Peyer's patch (tissue), 4 donors: Measurements from ENCODE around the gene TIAM1. TPM values are rescaled to one million over a fixed set of nuclear protein-coding genes. Genes with fewer than 3 reads are reported as not detected.

Experiments used
- DNase-seq, 3 donors: peaks; one replicate each; pipeline ENCODE4 v3.0.0-alpha.2; 2017 to 2019
- H3K27ac ChIP-seq, 4 donors: fragments of 200-600 bp; sonication (generic); one replicate each; pipeline ENCODE4 v1.5.1; 2016 to 2019
- H3K27me3 ChIP-seq, 2 donors: fragments of 200-600 bp; sonication (generic); one replicate each; pipeline ENCODE4 v1.5.1; 2019
- H3K36me3 ChIP-seq, 3 donors: fragments of 200-600 bp; sonication (generic); one replicate each; pipeline ENCODE4 v1.5.1; 2016 to 2019
- H3K4me1 ChIP-seq, 4 donors: fragments of 200-600 bp; sonication (generic); one replicate each; pipeline ENCODE4 v1.5.1; 2016 to 2019
- H3K4me3 ChIP-seq, 4 donors: fragments of 200-600 bp; sonication (generic); 1 replicate in 3 of 4; 2 replicates in 1 of 4; pipeline ENCODE4 v1.5.1; 2016 to 2019; ENCODE audit warnings: mild to moderate bottlenecking in 1 of 4
- H3K9me3 ChIP-seq, 4 donors: fragments of 200-600 bp; sonication (generic); one replicate each; pipeline ENCODE4 v1.5.1; 2016 to 2019; ENCODE audit warnings: mild to moderate bottlenecking in 1 of 4
- POLR2A ChIP-seq, 2 donors: fragments of 450-650 bp; IDR thresholded peaks; one replicate each; pipeline ENCODE4 v1.5.1; 2017; ENCODE audit warnings: antibody characterized with exemption in 2 of 2, mild to moderate bottlenecking in 2 of 2, moderate library complexity in 2 of 2
- total RNA-seq, 4 donors: library from RNA; depleted of rRNA; stranded (reverse); fragments of >200 nt; gene quantifications; one replicate each; pipeline ENCODE4 v1.1.0, GENCODE V29; 2016
- TF ChIP-seq, protein P1 (sequence below), 6 experiments: fragments of 450-650 bp in 4 of 6; fragments of 200-600 bp in 2 of 6; sonication (generic) in 1 of 6; IDR thresholded peaks; one replicate each; pipeline ENCODE4 v1.5.1; 2017 to 2019; ENCODE audit warnings: antibody characterized with exemption in 6 of 6, mild to moderate bottlenecking in 3 of 6, moderate library complexity in 1 of 6

Gene TIAM1
- total RNA-seq, 4 donors from 2014 or later = 1.4 to 13.2 (median 2.9) TPM

DNA sequence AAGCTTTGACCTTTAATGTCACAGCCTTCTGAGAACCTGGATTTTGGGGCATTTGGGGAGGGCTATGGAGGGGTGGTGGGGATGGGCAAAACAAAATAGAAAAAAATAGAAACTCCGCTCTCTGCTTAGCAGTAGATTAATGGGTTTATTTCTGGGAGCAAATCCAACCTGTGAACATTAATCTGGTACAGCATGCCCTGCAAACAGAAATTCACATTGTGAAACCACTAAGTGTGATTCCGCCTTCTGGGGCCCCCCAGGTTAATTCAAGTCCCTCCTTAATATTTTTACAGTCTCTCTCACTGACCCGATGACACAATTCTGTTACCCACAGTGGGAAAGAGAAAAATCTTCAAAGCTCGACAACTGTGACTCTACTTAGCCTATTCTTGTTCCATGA lies 76.4 kb downstream of the TIAM1 start:
- Histone ChIP-seq H3K4me1 (no peaks in the 10 kb centered on the region), H3K36me3 (no peaks in the 10 kb centered on the region), H3K9me3 (no peaks in the 10 kb centered on the region), H3K27me3 (no peaks in the 10 kb centered on the region), H3K4me3 (no peak overlapping the region), H3K27ac (no peak overlapping the region)
- DNase-seq = no peak
- TF ChIP-seq, protein P1, sequence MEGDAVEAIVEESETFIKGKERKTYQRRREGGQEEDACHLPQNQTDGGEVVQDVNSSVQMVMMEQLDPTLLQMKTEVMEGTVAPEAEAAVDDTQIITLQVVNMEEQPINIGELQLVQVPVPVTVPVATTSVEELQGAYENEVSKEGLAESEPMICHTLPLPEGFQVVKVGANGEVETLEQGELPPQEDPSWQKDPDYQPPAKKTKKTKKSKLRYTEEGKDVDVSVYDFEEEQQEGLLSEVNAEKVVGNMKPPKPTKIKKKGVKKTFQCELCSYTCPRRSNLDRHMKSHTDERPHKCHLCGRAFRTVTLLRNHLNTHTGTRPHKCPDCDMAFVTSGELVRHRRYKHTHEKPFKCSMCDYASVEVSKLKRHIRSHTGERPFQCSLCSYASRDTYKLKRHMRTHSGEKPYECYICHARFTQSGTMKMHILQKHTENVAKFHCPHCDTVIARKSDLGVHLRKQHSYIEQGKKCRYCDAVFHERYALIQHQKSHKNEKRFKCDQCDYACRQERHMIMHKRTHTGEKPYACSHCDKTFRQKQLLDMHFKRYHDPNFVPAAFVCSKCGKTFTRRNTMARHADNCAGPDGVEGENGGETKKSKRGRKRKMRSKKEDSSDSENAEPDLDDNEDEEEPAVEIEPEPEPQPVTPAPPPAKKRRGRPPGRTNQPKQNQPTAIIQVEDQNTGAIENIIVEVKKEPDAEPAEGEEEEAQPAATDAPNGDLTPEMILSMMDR (IDR thresholded peaks at IDR 0.05) = no peak

DNA sequence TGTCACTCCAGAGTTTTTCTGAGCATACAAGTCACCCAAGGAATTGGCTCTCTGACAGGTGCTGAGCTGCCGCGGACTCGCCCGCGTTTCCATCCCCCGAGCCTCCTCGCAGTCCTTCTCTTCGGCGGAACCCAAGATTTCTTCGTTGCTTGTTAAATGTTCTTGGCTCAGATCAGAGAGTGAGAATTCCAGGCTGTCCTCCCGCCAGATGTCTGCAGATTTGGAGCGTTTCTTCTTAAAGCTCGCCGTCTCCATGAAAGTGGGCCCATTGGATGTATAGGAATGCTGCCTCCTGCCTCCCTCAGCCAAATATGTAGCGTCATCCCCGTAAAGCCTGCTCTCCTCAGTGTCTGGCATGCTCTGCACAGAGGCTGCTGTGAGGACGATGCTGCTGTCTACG lies 77.8 kb downstream of the TIAM1 start:
- no peaks in the 10 kb centered on the region for H3K9me3 ChIP-seq
- no peaks in the 10 kb centered on the region for H3K36me3 ChIP-seq
- H3K27ac ChIP-seq = no peak overlapping the region
- DNase-seq = no peak
- no peak for TF ChIP-seq POLR2A (IDR thresholded peaks at IDR 0.05)
- TF ChIP-seq, protein P1 (IDR thresholded peaks at IDR 0.05) = no peak
- H3K4me3 ChIP-seq = no peak overlapping the region
- H3K27me3 ChIP-seq = no peaks in the 10 kb centered on the region
- no peaks in the 10 kb centered on the region for H3K4me1 ChIP-seq

DNA sequence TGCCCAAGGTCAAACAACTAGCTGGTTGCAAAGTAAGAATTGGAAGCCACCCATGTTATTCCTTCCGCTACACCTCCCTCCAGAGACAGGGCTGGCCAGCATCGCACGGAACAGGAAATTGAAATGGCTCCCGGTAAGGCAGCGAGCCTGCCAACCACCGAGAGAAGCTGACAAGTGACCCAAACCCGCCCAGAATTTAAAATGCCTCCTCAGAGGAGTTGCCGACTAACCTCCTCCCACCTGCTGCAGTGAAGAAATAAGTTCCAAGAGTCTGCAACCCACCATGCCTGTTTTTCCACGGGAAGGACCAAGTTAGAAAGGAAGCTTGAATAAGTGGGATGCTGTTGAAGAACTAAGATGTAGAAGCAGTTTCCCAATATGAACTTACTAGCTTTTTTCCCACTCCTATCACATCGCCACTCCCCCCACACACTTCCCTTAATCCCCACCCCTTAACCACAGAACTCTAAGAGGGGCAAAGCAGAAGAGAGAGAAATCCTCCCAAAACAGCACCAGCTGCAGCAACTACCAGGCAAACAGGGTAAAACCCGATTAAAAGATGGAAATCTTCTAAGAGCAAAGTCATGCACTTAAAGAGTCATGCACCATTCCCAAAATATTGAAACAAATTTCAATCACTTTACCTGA lies 78.6 kb downstream of the TIAM1 start:
- H3K4me3 ChIP-seq = no peak overlapping the region

DNA sequence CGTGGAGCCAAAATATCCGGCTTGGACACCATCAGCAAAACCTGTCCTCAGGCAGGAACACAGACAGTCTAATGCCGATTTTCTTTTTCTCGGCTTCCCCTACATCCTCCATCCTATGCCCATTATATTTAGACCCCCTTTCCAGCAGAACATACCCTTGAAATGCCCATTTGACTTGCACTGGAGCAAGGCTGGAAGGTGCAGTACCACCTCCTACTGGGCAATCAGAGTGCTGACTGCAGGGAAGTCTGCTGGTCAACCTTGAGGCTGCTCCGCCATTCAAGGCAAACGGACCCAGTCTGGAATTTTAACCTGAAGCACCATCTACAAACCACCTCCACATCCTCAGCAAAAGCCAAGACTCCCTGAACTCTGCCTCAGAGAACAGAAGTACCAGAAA lies 79.5 kb downstream of the TIAM1 start:
- DNase-seq = no peak
- Histone ChIP-seq H3K27me3 (no peaks in the 10 kb centered on the region), H3K27ac (no peak overlapping the region), H3K4me1 (no peaks in the 10 kb centered on the region), H3K36me3 (no peaks in the 10 kb centered on the region), H3K4me3 (no peak overlapping the region), H3K9me3 (no peaks in the 10 kb centered on the region)
- no peak for TF ChIP-seq POLR2A (IDR thresholded peaks at IDR 0.05)
- TF ChIP-seq, protein P1 (IDR thresholded peaks at IDR 0.05) = no peak

More for the DNA sequence above, 78.6 kb downstream of the TIAM1 start:
- H3K4me1 ChIP-seq = no peaks in the 10 kb centered on the region
- no peak for DNase-seq
- H3K36me3 ChIP-seq = no peaks in the 10 kb centered on the region
- H3K9me3 ChIP-seq = no peaks in the 10 kb centered on the region
- H3K27ac ChIP-seq = no peak overlapping the region
- TF ChIP-seq POLR2A (IDR thresholded peaks at IDR 0.05) = no peak
- TF ChIP-seq, protein P1 (IDR thresholded peaks at IDR 0.05) = no peak
- H3K27me3 ChIP-seq = no peaks in the 10 kb centered on the region

DNA sequence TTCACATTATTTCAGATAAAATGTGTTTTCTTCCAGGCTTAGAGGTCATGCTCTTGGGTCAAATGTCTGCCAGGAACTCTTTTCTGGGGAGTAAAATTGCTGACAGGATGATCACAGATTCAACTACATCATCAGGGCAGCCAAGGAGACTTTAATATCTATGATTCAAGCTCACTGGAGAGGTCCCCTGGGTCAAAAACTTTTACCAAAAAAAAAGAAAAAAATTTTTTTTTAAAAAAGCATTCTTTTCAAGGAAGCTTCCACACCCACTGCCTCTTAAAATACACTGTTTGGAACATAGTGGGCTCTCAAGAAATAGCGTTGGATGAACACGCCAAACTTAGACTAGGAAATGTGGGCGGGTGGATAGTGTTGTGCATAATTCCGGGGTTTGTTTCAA lies 81.3 kb downstream of the TIAM1 start:
- Histone ChIP-seq H3K4me1 (no peaks in the 10 kb centered on the region), H3K36me3 (no peaks in the 10 kb centered on the region), H3K9me3 (no peaks in the 10 kb centered on the region), H3K27me3 (no peaks in the 10 kb centered on the region), H3K27ac (no peak overlapping the region), H3K4me3 (no peak overlapping the region)
- DNase-seq = no peak
- TF ChIP-seq POLR2A (IDR thresholded peaks at IDR 0.05) = no peak
- TF ChIP-seq, protein P1 (IDR thresholded peaks at IDR 0.05) = no peak

DNA sequence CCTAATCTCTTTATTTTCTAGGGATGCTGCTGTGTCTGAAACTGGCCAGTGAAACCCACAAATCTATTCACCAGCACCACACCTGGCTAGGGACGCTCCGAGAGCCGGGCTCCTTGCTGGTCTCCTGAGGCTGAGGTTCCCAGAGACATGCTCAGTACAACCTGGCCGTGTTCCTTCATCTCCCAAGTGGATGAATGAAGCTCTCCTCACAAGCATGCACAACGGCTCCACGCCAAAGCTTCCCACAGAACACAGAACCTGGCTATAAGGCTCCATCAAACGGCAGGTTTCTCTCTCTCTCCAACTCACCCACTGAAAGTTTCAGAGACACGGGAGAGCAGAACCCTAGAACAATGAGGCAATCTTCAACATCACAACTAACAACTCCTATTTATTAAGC lies 82.3 kb downstream of the TIAM1 start:
- Histone ChIP-seq H3K9me3 (no peaks in the 10 kb centered on the region), H3K4me3 (no peak overlapping the region), H3K36me3 (no peaks in the 10 kb centered on the region), H3K27ac (no peak overlapping the region), H3K27me3 (no peaks in the 10 kb centered on the region), H3K4me1 (no peaks in the 10 kb centered on the region)
- no peak for DNase-seq
- TF ChIP-seq POLR2A (IDR thresholded peaks at IDR 0.05) = no peak
- TF ChIP-seq, protein P1 (IDR thresholded peaks at IDR 0.05) = no peak
